Activated CD8-positive, alpha-beta memory T cell treated with anti-CD3 and anti-CD28 coated beads for 4 hours (primary cell): ENCODE data around the gene TMEM183A.

ENCODE experiments used
- DNase-seq, 2 donors: peaks; one replicate each; pipeline ENCODE4 v3.0.0-alpha.2; 2020; ENCODE audit warnings: low read depth in 2 of 2

The TMEM183A gene

DNA sequence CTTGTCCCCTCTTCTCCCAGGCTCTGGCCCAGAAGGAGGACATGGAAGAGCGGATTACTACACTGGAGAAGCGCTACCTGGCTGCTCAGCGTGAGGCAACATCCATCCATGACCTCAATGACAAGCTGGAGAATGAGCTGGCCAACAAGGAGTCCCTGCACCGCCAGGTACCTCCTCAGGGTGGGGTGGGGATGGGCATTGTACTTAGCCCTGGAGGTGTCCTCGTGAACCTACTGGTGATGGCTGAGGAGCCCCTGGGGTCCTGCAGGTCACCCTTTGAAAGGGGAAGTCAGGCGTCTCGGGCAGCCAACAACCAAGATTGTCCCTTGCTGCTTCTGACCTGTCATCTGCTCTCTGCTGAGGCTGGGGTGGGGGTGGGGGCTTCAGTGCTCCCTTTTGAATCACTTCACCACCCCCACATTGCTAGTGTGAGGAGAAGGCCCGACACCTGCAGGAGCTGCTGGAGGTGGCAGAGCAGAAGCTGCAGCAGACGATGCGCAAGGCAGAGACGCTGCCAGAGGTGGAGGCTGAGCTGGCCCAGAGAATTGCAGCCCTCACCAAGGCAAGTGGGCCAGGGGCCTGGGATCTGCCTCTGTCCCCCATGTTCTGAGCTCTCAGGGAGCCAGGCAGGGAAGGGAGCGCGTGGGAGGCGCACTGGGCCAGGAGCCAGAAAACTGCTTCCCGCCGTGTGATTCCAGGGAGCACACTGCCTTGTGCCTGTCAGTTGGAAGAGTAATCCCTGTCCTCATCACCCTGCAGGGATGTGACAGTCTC is 38.8 kb downstream of the TMEM183A start:
- no peak for DNase-seq

DNA sequence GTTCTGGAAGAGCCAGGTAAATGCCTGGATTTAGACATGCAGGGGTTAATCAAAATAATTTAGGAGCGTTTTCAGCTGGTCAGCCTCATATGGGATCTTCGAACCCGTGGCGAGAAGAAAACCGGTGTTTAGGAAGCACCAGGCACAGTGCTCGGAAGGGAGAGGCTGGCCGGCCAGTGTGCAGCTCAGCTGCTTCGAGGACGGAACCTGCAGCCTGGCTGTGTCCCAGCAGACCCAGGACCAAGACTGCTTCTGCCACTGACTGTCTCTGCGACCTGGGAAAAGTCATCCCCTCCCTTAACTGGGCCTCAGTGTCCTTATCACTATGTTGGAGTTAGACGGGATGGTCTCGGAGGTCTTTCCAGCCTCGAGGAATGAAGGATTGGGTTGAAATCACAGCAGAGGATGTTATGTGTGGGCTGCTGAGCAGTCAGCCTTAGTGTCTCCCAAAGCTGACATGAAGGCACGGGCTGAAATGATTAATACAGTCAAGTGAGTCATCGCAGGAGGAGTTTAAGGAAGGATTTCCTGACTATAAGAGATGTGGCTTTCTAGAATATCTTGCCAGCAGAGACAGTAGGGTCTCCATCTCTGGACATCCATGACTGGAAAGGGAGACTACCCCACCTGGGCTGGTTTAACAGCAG is 39.9 kb downstream of the TMEM183A start:
- DNase-seq: no peak

GRCh38 chr1:203048086-203048485 is 40.9 kb downstream of the TMEM183A start:
- no peak for DNase-seq

GRCh38 chr1:203048555-203049051 is 41.4 kb downstream of the TMEM183A start:
- DNase-seq: no peak

- no peak for DNase-seq
Measured at GRCh38 chr1:203049077-203049476, 41.9 kb downstream of the TMEM183A start.

DNA sequence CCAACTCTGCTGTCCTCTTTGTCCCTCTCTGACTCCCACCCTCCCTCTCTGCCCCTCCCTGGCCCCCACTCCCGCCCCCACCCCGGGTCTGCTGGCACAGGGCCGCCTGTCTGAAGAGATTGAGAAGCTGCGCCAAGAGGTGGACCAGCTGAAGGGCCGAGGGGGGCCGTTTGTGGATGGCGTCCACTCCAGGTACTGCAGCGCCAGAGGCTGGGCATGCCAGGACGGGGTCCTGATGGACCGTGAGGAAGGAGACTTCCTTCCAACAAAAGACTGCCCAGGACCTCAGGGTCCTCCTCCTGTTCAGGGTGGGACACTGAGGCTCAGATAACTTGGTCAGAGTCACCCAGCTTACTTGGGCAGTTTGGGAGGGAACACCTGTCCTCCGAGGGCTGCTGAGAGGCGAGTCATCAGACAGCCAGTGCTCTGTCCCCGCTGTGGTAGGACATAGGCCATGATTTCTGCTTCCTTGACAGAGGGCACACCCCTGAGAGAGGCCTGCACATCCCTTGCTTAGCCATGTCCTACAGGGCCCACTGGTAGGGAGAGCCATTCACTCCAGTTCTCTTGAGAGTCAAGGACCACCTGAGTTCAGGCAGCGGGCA is 42.5 kb downstream of the TMEM183A start:
- DNase-seq: no peak

DNA sequence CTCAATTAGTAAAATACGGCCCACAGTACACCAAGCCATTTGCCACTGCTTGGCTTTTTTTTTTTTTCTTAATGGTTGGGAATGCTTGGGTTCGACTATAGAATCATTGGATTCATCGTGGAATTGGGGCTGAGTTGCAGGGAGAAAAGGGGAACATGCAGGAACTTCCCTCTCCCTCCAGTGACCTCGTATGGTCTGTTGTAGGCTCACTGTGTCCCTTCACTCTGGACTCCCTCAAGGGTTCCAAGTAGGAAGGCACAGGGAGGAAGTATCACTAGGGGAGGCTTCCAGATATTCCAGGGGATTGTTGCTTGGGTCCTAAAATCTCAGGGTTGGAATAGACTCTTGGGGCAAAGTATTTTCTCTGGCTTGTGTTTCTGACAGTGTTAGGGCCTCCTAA is 43.7 kb downstream of the TMEM183A start:
- no peak for DNase-seq

DNA sequence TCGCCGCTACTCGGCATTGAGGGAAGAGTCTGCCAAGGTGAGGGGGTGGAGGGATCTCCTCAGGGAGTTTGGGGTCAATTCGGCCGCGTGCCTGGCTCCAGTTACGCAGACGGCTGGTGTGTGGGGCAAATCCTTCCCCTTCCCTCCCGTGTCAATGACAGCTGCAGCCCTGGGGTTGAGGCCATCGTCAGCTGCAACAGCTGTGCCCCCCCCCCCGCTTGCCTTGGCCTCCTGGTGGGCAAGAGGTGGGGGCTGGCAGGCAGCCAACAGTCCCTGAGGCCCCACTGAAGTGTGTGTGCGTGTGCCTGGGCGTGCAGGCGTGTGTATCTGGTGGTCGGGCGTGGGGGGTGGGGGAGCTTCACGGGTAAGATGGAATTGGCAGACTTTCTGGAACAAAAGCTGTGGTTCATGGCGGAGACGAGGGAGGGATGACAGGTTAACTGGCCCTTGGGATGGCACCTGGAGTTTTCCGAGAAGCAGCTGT is 44.7 kb downstream of the TMEM183A start:
- no peak for DNase-seq

- DNase-seq: no peak
Measured at GRCh38 chr1:203052601-203053000, 45.4 kb downstream of the TMEM183A start.

GRCh38 chr1:203054184-203054583 is 47.0 kb downstream of the TMEM183A start:
- no peak for DNase-seq

DNA sequence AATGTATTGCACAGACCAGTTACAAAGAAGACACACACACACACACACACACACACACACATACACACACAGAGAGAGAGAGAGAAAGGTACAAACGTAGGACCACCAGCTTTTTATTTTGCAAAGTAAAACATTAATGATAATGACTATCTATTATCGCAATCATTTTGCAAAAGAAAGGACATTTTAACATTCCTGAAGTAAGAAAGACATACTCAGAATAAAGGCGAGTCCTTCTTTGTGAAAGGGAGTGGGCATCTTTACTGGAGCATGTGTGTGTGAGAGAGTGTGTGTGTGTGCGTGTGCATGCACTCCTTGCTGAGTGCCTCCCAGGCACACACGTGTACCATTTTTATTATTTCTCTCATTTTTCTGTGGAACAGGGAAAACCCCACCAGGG is 47.5 kb downstream of the TMEM183A start:
- no peak for DNase-seq

DNA sequence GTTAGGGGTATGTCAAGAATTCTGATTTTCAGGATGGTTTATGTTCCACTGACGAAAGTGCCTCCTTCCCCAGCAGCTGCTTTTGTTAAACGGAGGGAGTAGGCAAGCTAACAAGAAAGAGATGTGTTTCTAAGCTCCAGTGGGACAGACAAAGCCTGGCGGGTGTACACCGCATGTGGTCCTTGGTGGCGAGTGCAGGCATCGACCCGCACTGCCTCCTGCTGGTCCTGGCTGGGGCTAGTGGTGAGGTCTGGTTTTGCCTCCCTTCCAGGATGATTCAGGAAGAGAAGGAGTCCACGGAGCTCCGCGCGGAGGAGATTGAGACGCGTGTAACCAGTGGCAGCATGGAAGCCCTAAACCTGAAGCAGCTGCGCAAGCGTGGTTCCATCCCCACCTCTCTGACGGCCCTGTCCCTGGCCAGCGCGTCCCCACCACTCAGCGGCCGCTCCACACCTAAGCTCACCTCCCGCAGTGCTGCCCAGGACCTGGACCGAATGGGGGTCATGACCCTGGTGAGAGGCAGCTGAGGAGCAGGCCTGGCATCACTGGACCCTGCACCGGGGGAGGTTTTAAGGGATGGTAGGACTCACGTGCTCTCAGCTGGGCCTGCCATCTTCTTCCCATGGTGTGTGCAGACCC is 48.1 kb downstream of the TMEM183A start:
- DNase-seq: no peak

DNA sequence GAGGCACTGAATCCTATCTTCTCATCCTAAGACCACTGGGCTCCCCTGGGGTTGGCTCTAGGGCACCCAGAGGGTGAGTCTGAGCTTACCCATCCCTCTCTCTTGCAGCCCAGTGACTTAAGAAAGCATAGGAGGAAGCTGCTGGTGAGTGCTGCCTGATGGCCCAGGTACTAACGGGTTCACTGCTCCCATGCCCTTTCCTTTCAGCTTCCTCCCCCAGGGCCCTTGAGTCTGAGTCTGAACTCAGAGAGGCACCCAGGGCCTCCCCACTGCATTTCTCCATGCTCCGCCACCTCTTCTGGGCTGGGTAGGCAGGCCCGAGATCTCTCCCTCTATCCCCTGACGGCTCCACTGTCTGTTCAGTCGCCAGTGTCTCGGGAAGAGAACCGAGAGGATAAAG is 48.8 kb downstream of the TMEM183A start:
- no peak for DNase-seq

DNA sequence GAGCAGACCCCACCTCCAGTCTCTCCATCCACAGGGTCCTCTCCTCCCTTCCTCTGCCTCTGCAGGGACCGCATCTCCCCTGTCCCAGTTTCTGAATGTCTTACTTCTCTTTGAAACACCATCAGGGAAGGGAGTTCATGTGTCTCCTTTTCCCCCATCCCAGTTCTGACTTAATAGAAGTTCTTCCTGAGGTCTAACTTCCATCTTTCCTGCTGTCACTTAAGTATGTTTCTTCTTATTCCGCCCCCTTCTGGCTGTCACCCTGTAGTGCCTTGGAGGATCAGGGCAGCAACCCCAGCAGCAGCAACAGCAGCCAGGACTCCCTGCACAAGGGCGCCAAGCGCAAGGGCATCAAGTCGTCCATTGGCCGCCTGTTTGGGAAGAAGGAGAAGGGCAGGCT is 49.3 kb downstream of the TMEM183A start:
- no peak for DNase-seq

- DNase-seq: no peak
Measured at GRCh38 chr1:203057911-203058675, 50.9 kb downstream of the TMEM183A start.

GRCh38 chr1:203058676-203058935 is 51.4 kb downstream of the TMEM183A start:
- no peak for DNase-seq

GRCh38 chr1:203059485-203059884 is 52.3 kb downstream of the TMEM183A start:
- no peak for DNase-seq

DNA sequence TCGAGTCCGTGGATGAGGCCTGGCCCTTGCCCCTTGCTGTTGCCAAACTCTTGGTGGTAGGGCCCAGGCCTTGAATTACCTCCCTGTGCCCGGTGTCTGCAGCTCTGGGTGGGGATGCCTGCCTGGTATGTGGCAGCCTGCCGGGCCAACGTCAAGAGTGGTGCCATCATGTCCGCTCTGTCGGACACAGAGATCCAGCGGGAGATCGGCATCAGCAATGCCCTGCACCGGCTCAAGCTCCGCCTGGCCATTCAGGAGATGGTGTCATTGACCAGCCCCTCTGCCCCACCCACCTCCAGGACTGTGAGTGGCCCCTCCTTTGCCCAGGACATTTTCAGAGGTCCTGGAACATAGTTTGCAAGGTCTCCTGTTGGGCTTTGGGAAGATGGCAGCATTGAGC is 52.9 kb downstream of the TMEM183A start:
- no peak for DNase-seq

DNA sequence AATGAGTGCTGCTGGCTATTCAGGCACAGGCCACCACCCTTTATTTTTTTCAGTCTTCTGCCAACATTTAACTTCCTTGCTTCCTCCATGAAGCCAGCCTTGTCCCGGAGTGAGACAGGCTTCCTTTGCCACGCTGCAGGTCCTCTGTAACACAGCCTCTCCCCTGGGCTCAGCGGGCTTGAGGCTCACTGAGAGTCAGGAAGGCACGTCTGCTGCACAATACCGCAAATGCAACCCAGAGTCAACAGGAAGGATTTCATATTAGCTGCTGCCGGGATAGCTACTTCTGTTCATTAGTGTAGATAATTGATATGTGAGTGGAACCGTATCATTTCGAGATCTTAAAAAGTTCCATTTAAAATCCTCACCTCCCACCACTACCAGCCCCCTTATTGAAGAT is 56.1 kb downstream of the TMEM183A start:
- DNase-seq: no peak

DNA sequence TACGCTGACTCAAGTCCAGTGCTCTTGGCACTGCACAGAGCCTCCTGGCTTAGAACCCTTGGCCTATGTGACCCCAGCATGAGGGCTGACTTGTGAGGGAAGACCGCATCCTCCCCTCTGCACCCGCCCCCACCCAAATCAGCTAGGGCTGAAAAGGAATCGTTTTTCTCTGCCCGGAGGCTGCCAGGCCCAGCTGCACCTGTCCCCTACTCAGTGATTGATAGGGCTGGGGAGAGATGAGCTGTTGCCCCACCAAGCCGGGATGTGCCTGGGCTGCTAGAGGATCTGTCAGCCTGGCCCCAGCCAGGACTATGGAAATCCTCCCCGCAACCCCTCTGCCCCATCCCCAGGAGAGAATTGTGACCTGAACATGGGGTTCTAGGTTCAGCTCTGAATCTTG is 58.0 kb downstream of the TMEM183A start:
- no peak for DNase-seq

GRCh38 chr1:203065986-203066385 is 58.8 kb downstream of the TMEM183A start:
- DNase-seq: no peak

DNA sequence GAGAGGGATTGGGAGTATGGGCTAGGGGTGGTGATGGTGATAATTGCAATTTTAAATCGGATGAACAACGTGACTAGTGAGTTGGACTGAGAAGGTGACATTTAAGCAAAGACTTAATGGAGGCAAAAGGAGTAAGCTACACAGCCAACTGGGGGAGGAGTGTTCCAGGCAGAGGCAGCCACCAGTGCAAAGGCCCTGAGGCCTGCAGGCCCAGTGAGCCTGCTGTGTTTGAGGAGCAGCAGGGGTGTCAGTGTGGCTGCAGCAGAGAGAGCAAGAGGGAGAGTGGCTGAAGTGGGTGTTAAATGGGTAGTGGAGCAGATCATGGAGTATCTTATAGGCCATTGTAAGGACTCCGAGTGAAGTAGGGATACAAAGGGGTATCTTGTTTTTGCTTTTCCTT is 59.8 kb downstream of the TMEM183A start:
- DNase-seq: no peak
